Adrenal gland (tissue), 5 donors: ENCODE data around the gene DCAF6.

Experiments used
- CTCF ChIP-seq, 6 experiments: fragments of 450-650 bp in 4 of 6; fragments of 200-600 bp in 2 of 6; sonication (generic) in 1 of 6; IDR thresholded peaks; 1 replicate in 5 of 6; 2 replicates in 1 of 6; pipeline versions ENCODE4 v1.5.1 to v1.8.0; 2016 to 2021; ENCODE audit warnings: antibody characterized with exemption in 6 of 6, mild to moderate bottlenecking in 2 of 6, moderate library complexity in 1 of 6
- POLR2A ChIP-seq, 2 donors: fragments of 450-650 bp; IDR thresholded peaks; one replicate each; pipeline ENCODE4 v1.6.1; 2017; ENCODE audit warnings: antibody characterized with exemption in 2 of 2, mild to moderate bottlenecking in 2 of 2, moderate library complexity in 1 of 2
- donor health status: DM: no; HTN: no; CAD: no.

GRCh38 chr1:168057355-168057754, 120.9 kb downstream of the DCAF6 start:
- TF ChIP-seq CTCF (IDR thresholded peaks at IDR 0.05) (no peak), POLR2A (IDR thresholded peaks at IDR 0.05) (no peak)
